IMR-90 (cell line): ENCODE results near the gene CYP2C9. TPM values are rescaled to one million over a fixed set of nuclear protein-coding genes. Genes with fewer than 3 reads are reported as not detected.

Experiments used
- ATAC-seq: fragments of 200-7000 bp; cut with Tn5 transposase; 2 replicates; pipeline ENCODE4 v1.9.1; 2020; ENCODE audit warnings: low read depth, mild to moderate bottlenecking, moderate library complexity
- BruUV-seq: library from RNA; stranded (reverse); fragments of 400-500 nt; replicated peaks from 2 replicates; lab custom pipeline; 2021; lab: Mats Ljungman, UMichigan
- CTCF ChIA-PET: fragments of 300-600 bp; formaldehyde crosslinking; extraction: SDS; loops from one replicate; lab custom pipeline; 2021; ENCODE audit warnings: antibody characterized with exemption; lab: Yijun Ruan, JAX
- POLR2A ChIA-PET: fragments of 300-600 bp; sonication (Branson Sonifier 250); formaldehyde crosslinking; loops from one replicate; lab custom pipeline; 2022; ENCODE audit warnings: antibody characterized with exemption; ENCODE audit not compliant: unreplicated experiment; lab: Charles Lee
- DNase-seq: peaks from one replicate; pipeline ENCODE4 v3.0.0; 2013
- H2AFZ ChIP-seq: replicated peaks from 2 replicates; pipeline ENCODE3; 2013; ENCODE audit warnings: low read length, mild to moderate bottlenecking; ENCODE audit not compliant: poor library complexity
- H2AK5ac ChIP-seq: 2 replicates; pipeline ENCODE4 v1.6.1; 2013; ENCODE audit warnings: low read depth, low read length, inconsistent platforms
- H2AK9ac ChIP-seq: replicated peaks from 2 replicates; pipeline ENCODE3; 2013; ENCODE audit warnings: mild to moderate bottlenecking, low read depth, low read length, moderate library complexity; ENCODE audit not compliant: poor library complexity
- H2BK120ac ChIP-seq: 2 replicates; pipeline ENCODE4 v1.6.1; 2013; ENCODE audit warnings: low read depth, low read length, inconsistent platforms
- H2BK15ac ChIP-seq: 3 replicates; pipeline ENCODE4 v1.6.1; 2013; ENCODE audit warnings: low read depth, low read length, inconsistent platforms
- H2BK20ac ChIP-seq: 2 replicates; pipeline ENCODE4 v1.6.1; 2013; ENCODE audit warnings: low read depth, mild to moderate bottlenecking, inconsistent platforms, low read length, moderate library complexity
- H2BK5ac ChIP-seq: 2 replicates; pipeline ENCODE4 v1.6.1; 2013; ENCODE audit warnings: mild to moderate bottlenecking, low read depth, low read length, inconsistent platforms; ENCODE audit not compliant: poor library complexity, severe bottlenecking
- H3K14ac ChIP-seq: replicated peaks from 2 replicates; pipeline ENCODE4 v1.6.1; 2013; ENCODE audit warnings: low read depth, low read length, inconsistent platforms
- H3K18ac ChIP-seq: 2 replicates; pipeline ENCODE4 v1.6.1; 2013; ENCODE audit warnings: low read depth, low read length, control low read depth
- H3K23ac ChIP-seq: 2 replicates; pipeline ENCODE4 v1.6.1; 2013; ENCODE audit warnings: low read depth, low read length, inconsistent platforms
- H3K27ac ChIP-seq: 2 replicates; pipeline ENCODE4 v1.5.1; 2013; ENCODE audit warnings: mild to moderate bottlenecking, control low read depth, low read length; ENCODE audit not compliant: insufficient read depth
- H3K27me3 ChIP-seq: 2 replicates; pipeline ENCODE4 v1.6.1; 2013; ENCODE audit warnings: low read length; ENCODE audit not compliant: control insufficient read depth, insufficient read depth
- H3K36me3 ChIP-seq: 2 replicates; pipeline ENCODE4 v1.6.1; 2013; ENCODE audit warnings: low read length, mixed read lengths; ENCODE audit not compliant: control insufficient read depth, insufficient read depth
- H3K4ac ChIP-seq: 2 replicates; pipeline ENCODE4 v1.6.1; 2013; ENCODE audit warnings: low read depth, low read length, inconsistent platforms
- H3K4me1 ChIP-seq: 2 replicates; pipeline ENCODE4 v1.6.1; 2013; ENCODE audit warnings: low read length, mixed read lengths; ENCODE audit not compliant: control insufficient read depth, insufficient read depth
- H3K4me2 ChIP-seq: 2 replicates; pipeline ENCODE4 v1.6.1; 2013; ENCODE audit warnings: low read depth, mild to moderate bottlenecking, control low read depth, low read length, moderate library complexity
- H3K4me3 ChIP-seq: 2 replicates; pipeline ENCODE4 v1.5.1; 2013; ENCODE audit warnings: low read depth, mild to moderate bottlenecking, control low read depth, low read length, moderate library complexity; ENCODE audit not compliant: insufficient read depth
- H3K56ac ChIP-seq: 2 replicates; pipeline ENCODE4 v1.6.1; 2013; ENCODE audit warnings: low read length, inconsistent platforms; ENCODE audit not compliant: insufficient read depth; ENCODE audit errors: extremely low read depth
- H3K79me1 ChIP-seq, 2 experiments: 2 replicates each; pipeline ENCODE4 v1.6.1; 2013; ENCODE audit warnings: low read length in 2 of 2, inconsistent platforms in 1 of 2, low read depth in 1 of 2
- H3K9ac ChIP-seq: 2 replicates; pipeline ENCODE4 v1.6.1; 2013; ENCODE audit warnings: low read depth, low read length, control low read depth
- H3K9me1 ChIP-seq: 2 replicates; pipeline ENCODE4 v1.6.1; 2013; ENCODE audit warnings: low read length, inconsistent platforms; ENCODE audit not compliant: insufficient read depth
- H3K9me3 ChIP-seq: 2 replicates; pipeline ENCODE4 v1.6.1; 2013; ENCODE audit warnings: low read length; ENCODE audit not compliant: control insufficient read depth, insufficient read depth
- H4K20me1 ChIP-seq: 2 replicates; pipeline ENCODE4 v1.6.1; 2013; ENCODE audit warnings: low read length, inconsistent platforms; ENCODE audit not compliant: insufficient read depth
- H4K5ac ChIP-seq: 2 replicates; pipeline ENCODE4 v1.6.1; 2013; ENCODE audit warnings: mild to moderate bottlenecking, low read depth, low read length, control low read depth
- H4K8ac ChIP-seq, 2 experiments: 2 replicates each; pipeline ENCODE4 v1.6.1; 2013; ENCODE audit warnings: low read depth in 2 of 2, low read length in 2 of 2, control low read depth in 1 of 2, inconsistent platforms in 1 of 2
- H4K91ac ChIP-seq: 2 replicates; pipeline ENCODE4 v1.6.1; 2013; ENCODE audit warnings: low read depth, low read length, inconsistent platforms; ENCODE audit not compliant: insufficient read depth
- FOS ChIP-seq: fragments of 150-350 bp; IDR thresholded peaks from 2 replicates; pipeline ENCODE4 v1.6.1; 2016; ENCODE audit warnings: low read depth, low read length
- MAFK ChIP-seq: IDR thresholded peaks from 2 replicates; pipeline ENCODE4 v1.6.1; 2012; ENCODE audit warnings: low read depth, low read length, improper control_type of control experiment
- dilution Hi-C: fragments of 300-500 bp; cut with HindIII; formaldehyde crosslinking; loops from one replicate; pipeline ENCODE4 v1.14.3; 2018; ENCODE audit warnings: low sequenced_read_pairs; ENCODE audit not compliant: unreplicated experiment
- in situ Hi-C: fragments of 300-500 bp; cut with MboI; formaldehyde crosslinking; loops from 3 replicates; pipeline ENCODE4 v1.14.3; 2019; ENCODE audit warnings: low sequenced_read_pairs, inconsistent platforms, mixed read lengths
- intact Hi-C: fragments of 100-400 bp; cut with micrococcal nuclease; formaldehyde crosslinking; loops from 2 replicates; pipeline ENCODE4 v1.10.0; 2022
- polyA plus RNA-seq, 3 experiments: library from polyadenylated mRNA; depleted of rRNA; stranded (reverse); fragments of >200 nt; gene quantifications; 2 replicates each; pipeline ENCODE4 v1.2.3, GENCODE V29; 2012; ENCODE audit warnings: low replicate concordance in 1 of 3
- total RNA-seq: library from RNA; depleted of rRNA; stranded (reverse); fragments of >200 nt; gene quantifications from 2 replicates; pipeline ENCODE4 v1.2.3, GENCODE V29; 2012

Gene CYP2C9
- total and polyA plus RNA-seq, 2 of the 4 experiments (the other 2 are of a cell fraction) = not detected

DNA sequence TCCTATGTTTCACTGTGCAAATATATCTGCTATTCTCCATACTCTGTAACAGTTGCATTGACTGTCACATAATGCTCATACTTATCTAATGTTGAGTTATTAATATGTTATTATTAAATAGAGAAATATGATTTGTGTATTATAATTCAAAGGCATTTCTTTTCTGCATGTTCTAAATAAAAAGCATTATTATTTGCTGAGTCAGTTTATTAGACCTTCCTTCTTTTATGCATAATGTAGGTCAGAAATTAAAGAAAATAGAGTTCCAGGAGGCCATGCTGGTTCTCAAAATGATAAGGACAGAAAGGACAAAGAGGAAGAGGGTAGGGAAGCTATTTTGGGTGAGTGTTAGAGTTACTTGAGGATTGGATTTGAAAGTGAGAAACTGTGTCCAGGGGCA is 50.7 kb downstream of the CYP2C9 start:
- POLR2A ChIA-PET = no interaction called here
- CTCF ChIA-PET = no interaction called here

More for the DNA sequence above, 50.7 kb downstream of the CYP2C9 start:
- Histone ChIP-seq H3K4me3 (no peak overlapping the region), H2BK20ac (no peak overlapping the region), H4K91ac (no peak overlapping the region), H3K23ac (no peak overlapping the region), H2AK9ac (no peak overlapping the region), H2BK120ac (no peak overlapping the region), H3K4me1 (no peaks in the 10 kb centered on the region), H3K9me3 (peaks cover 7% of the 10 kb centered on the region; the same call in 1 of the 2 replicates), H3K4ac (no peak overlapping the region), H3K9me1 (no peaks in the 10 kb centered on the region), H3K79me1 (no peaks in the 10 kb centered on the region), H3K4me2 (no peak overlapping the region), H3K36me3 (no peaks in the 10 kb centered on the region), H4K20me1 (no peaks in the 10 kb centered on the region), H2AFZ (no peak overlapping the region), H4K5ac (no peak overlapping the region), H3K18ac (no peak overlapping the region), H3K9ac (no peak overlapping the region), H4K8ac (no peak overlapping the region), H2BK5ac (no peak overlapping the region), H3K27me3 (no peaks in the 10 kb centered on the region), H3K27ac (no peak overlapping the region), H3K14ac (no peak overlapping the region), H3K56ac (no peak overlapping the region), H2BK15ac (no peak overlapping the region), H2AK5ac (no peak overlapping the region)
- intact Hi-C loops (no loop called here), in situ Hi-C loops (no loop called here), dilution Hi-C loops (no loop called here)
- DNase-seq (no peak), ATAC-seq (no peak)
- TF ChIP-seq FOS = no peak
- peak; percentile 84 for TF ChIP-seq MAFK
- BruUV-seq = no TSS peak
